Hepatocyte (in vitro differentiated cells): ENCODE measurements around the gene SIMC1. TPM values are rescaled to one million over a fixed set of nuclear protein-coding genes. Genes with fewer than 3 reads are reported as not detected.

ENCODE experiments used
- DNase-seq: peaks from one replicate; pipeline ENCODE4 v3.0.0-alpha.2; 2016; ENCODE audit warnings: low spot score
- H2AFZ ChIP-seq: fragments of 200-600 bp; sonication (generic); 2 replicates; pipeline ENCODE4 v1.6.0; 2016; ENCODE audit warnings: antibody characterized with exemption, mild to moderate bottlenecking
- H3K27ac ChIP-seq: fragments of 200-600 bp; sonication (generic); 2 replicates; pipeline ENCODE4 v1.5.1; 2016; ENCODE audit warnings: mild to moderate bottlenecking
- H3K27me3 ChIP-seq: fragments of 200-600 bp; sonication (generic); 2 replicates; pipeline ENCODE4 v1.6.1; 2016
- H3K36me3 ChIP-seq: fragments of 200-600 bp; sonication (generic); replicated peaks from 2 replicates; pipeline ENCODE4 v1.5.1; 2016; ENCODE audit warnings: low read depth; ENCODE audit not compliant: insufficient read depth
- H3K4me1 ChIP-seq: fragments of 200-600 bp; sonication (generic); 2 replicates; pipeline ENCODE4 v1.5.1; 2016; ENCODE audit warnings: mild to moderate bottlenecking, moderate library complexity; ENCODE audit not compliant: insufficient read depth
- H3K4me2 ChIP-seq: fragments of 200-600 bp; sonication (generic); 2 replicates; pipeline ENCODE4 v1.6.0; 2016
- H3K4me3 ChIP-seq: fragments of 200-600 bp; sonication (generic); 2 replicates; pipeline ENCODE4 v1.5.1; 2016; ENCODE audit warnings: mild to moderate bottlenecking
- H3K79me2 ChIP-seq: fragments of 200-600 bp; sonication (generic); 2 replicates; pipeline ENCODE4 v1.6.0; 2017; ENCODE audit warnings: mild to moderate bottlenecking
- H3K9me2 ChIP-seq: fragments of 200-600 bp; sonication (generic); replicated peaks from 2 replicates; pipeline ENCODE4 v1.6.0; 2017; ENCODE audit warnings: mild to moderate bottlenecking; ENCODE audit not compliant: insufficient read depth
- H3K9me3 ChIP-seq: fragments of 200-600 bp; sonication (generic); 2 replicates; pipeline ENCODE4 v1.5.1; 2016; ENCODE audit warnings: low read depth, mild to moderate bottlenecking
- H4K20me1 ChIP-seq: fragments of 200-600 bp; sonication (generic); 2 replicates; pipeline ENCODE4 v1.6.0; 2016; ENCODE audit warnings: mild to moderate bottlenecking; ENCODE audit not compliant: insufficient read depth, poor library complexity, severe bottlenecking
- CTCF ChIP-seq: fragments of 200-600 bp; sonication (generic); IDR thresholded peaks from 2 replicates; pipeline ENCODE4 v1.5.1; 2016; ENCODE audit warnings: antibody characterized with exemption, mild to moderate bottlenecking; ENCODE audit not compliant: poor library complexity
- EZH2 ChIP-seq: fragments of 200-600 bp; sonication (generic); IDR thresholded peaks from 2 replicates; pipeline ENCODE4 v1.6.1; 2016; ENCODE audit warnings: antibody characterized with exemption, mild to moderate bottlenecking, borderline replicate concordance
- EZH2phosphoT487 ChIP-seq: fragments of 200-600 bp; sonication (generic); IDR thresholded peaks from one replicate; pipeline ENCODE4 v1.6.1; 2018; ENCODE audit warnings: antibody characterized with exemption, mild to moderate bottlenecking, low read depth, moderate library complexity; ENCODE audit not compliant: unreplicated experiment, severe bottlenecking
- WGBS: methylation state at CpG from one replicate; pipeline ENCODE4 v1.1.6; 2016; ENCODE audit warnings: low lambda C conversion rate; ENCODE audit errors: missing lambda C conversion rate; 5-methylcytosine and 5-hydroxymethylcytosine counted together
- polyA plus RNA-seq: library from polyadenylated mRNA; unstranded; fragments of >200 nt; fragmentation: Nextera tagmentation; extraction: Ambion mirVana; gene quantifications from 2 replicates; pipeline ENCODE4 v1.2.1, GENCODE V29; 2016
- total RNA-seq: library from RNA; depleted of rRNA; stranded (reverse); fragments of >200 nt; gene quantifications from 2 replicates; pipeline ENCODE4 v1.2.3, GENCODE V29; 2014

SIMC1 gene
- total and polyA plus RNA-seq, 2 experiments from 2014 or later, result 34.7 to 37.6 TPM

GRCh38 chr5:176382721-176383120, 144.5 kb downstream of the SIMC1 start:
- no peaks in the 10 kb centered on the region for H3K27me3 ChIP-seq
- no peaks in the 10 kb centered on the region for H3K9me2 ChIP-seq
- peaks cover 9% of the 10 kb centered on the region for H3K4me1 ChIP-seq
- no peaks in the 10 kb centered on the region for H3K9me3 ChIP-seq
- no peak overlapping the region for H2AFZ ChIP-seq
- no peak overlapping the region for H3K4me3 ChIP-seq
- no peaks in the 10 kb centered on the region for H4K20me1 ChIP-seq
- peaks cover 20% of the 10 kb centered on the region for H3K79me2 ChIP-seq
- no peak for DNase-seq
- TF ChIP-seq CTCF (no peak), EZH2 (no peak), EZH2phosphoT487 (no peak)
- H3K27ac ChIP-seq, result no peak overlapping the region
- H3K36me3 ChIP-seq, result no peaks in the 10 kb centered on the region
- no peak overlapping the region for H3K4me2 ChIP-seq
- 59% methylated on average over 3 of the region's 3 CpGs for WGBS

DNA sequence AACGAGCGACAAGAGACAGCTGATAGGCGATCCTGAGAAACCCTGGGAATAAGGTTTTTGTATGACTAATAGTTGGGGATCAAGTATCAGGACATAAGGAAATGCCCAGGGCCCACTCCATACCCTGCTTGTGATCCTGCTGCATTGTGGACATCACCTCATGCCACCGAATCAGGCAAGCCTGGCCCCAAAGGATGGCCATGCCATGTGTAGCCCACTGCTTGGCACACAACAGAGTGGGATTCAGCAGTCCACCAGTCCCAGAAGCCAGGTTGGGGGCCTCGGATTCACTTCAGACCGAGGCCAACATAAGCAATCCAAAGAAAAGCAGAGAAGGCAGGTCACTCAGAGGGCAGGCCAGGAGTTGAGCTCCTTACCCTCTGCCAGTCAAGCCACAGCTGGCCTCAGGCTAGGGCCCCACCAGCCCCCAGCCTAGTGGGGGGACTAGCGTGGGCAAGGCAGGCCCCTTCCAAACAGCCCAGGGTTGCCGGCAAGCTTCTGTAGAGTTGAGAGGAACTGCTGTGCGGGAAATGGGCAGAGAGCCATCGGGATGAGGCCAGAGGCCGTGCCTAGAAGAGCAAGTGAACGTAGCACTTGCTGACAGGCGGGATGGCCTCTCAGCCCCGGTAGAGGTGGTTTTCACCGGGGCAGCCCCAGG, 145.2 kb downstream of the SIMC1 start:
- Histone ChIP-seq H3K9me2 (no peaks in the 10 kb centered on the region), H3K4me3 (no peak overlapping the region), H3K27ac (no peak overlapping the region), H2AFZ (no peak overlapping the region), H3K9me3 (no peaks in the 10 kb centered on the region), H3K27me3 (no peaks in the 10 kb centered on the region), H3K4me2 (no peak overlapping the region), H3K4me1 (peaks cover 11% of the 10 kb centered on the region), H3K36me3 (no peaks in the 10 kb centered on the region), H4K20me1 (no peaks in the 10 kb centered on the region), H3K79me2 (peaks cover 26% of the 10 kb centered on the region)
- no peak for DNase-seq
- WGBS, result 85% methylated on average over 15 of the region's 15 CpGs
- TF ChIP-seq CTCF (no peak), EZH2 (no peak), EZH2phosphoT487 (no peak)

DNA sequence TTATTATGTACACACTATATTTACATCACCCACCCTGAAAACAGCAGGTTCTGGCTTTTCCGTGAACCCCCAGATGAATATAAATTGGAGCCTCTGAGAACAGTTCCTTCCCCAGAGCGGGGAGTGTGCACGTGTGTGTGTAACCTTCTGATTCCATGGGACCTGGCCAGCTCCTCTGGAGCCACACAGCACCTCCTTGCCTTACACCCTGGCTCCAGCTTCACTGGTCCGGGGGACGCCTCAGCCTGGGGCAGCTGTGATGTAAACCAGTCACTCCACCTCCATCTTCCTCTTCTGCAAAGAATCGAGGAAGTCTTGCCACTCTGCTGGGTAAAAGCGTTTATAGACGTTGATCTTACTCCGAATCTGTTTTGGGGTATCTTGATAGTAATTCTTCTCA, 145.7 kb downstream of the SIMC1 start:
- Histone ChIP-seq H2AFZ (no peak overlapping the region), H3K27me3 (no peaks in the 10 kb centered on the region), H4K20me1 (no peaks in the 10 kb centered on the region), H3K27ac (no peak overlapping the region), H3K9me3 (no peaks in the 10 kb centered on the region), H3K4me2 (no peak overlapping the region), H3K4me3 (no peak overlapping the region), H3K36me3 (no peaks in the 10 kb centered on the region), H3K79me2 (peaks cover 26% of the 10 kb centered on the region), H3K9me2 (no peaks in the 10 kb centered on the region), H3K4me1 (peaks cover 11% of the 10 kb centered on the region)
- no peak for TF ChIP-seq CTCF
- no peak for TF ChIP-seq EZH2
- no peak for TF ChIP-seq EZH2phosphoT487
- 95% methylated on average over 9 of the region's 9 CpGs for WGBS
- no peak for DNase-seq
